GM19099 (cell line): ENCODE data around the gene ALX4.

Experiments used
- POLR2A ChIP-seq: IDR thresholded peaks from 3 replicates; pipeline ENCODE4 v1.6.1; 2011; ENCODE audit warnings: low read depth; ENCODE audit not compliant: insufficient read length; ENCODE audit errors: extremely low read depth

ALX4 gene

DNA sequence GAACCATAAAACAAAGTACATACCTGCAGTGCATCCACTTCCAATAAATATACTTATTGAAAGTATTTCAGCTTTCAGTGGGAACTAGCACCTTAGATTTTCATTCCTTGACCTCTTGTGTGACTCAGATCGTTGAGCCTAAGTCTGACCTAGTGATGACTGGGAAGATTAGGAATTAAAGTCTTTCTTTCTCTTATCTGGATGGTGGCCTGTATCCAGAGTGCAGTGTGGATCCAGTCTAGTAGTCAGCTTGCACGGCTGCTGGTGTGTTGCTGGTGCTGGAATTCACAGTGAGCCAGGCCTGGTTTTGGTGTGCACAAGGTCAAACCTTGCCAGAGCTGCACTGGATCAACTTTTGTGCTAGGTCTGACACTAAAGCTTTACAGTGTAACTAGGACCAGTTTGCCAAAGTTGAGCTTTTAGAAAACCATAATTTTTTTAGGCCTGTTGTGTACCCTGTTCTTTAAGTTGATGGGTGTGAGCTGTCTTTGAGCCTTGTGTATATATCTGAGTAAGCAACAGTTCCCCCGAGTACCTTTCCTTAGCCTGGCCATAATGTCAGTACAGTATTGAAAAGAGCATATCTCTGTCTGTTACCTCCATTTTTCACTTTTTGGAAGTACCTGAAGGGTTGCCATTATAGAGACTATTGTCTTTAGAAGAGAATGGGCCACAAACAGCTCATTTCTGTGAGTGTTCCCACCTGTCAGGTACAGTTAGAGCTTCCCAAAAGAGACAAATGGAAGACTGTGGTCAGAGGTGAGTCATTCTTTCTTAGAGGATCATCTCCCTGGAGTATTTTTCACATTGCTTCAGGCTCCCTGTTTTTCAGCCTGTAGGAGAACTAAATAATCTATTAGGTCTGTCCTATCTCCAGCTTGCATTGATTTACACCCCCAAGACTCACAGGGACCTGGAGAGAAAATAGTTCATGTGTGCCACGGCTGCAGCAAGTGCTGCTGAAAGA is 89.8 kb downstream of the ALX4 start:
- TF ChIP-seq POLR2A: no peak

DNA sequence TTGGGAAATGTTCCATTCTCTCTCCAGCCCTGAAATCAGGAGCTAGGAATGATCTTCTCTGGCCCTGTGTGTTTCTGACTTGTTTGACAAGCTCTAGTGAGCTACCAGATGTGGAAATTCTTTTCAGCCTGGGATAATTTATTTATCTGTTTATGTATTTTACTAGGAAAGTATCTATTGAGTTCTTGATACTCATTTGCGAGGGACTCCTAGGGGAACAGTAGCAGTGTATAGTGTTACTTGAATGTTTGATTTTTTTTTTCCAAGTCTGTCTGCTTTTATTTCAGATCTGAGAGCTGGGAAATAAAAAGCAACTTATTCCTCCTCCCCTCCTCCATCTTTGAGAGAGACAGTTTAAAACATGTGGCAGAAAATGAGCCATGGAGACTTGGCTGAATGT is 92.5 kb downstream of the ALX4 start:
- TF ChIP-seq POLR2A: no peak

DNA sequence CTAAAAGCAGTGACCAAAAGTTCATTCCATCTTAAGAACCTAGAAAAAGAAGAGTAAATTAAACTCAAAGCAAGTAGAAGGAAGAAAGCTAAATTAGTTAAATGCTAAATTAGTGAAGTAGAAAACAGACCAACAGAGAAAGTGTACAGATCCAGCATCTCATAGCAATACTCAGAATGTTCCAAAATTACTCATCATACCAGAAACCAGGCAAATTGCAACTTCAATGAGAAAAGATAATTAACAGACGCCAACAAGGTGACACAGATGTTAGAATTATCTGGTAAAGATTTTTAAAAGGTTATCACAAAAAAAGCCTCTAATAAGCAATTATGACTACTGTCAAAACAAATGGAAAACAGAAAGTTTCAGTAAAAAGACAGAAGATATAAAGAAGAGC is 96.8 kb downstream of the ALX4 start:
- TF ChIP-seq POLR2A: no peak

- TF ChIP-seq POLR2A: no peak
These were observed 97.8 kb downstream of the ALX4 start for GRCh38 chr11:44212128-44212527.
